Neural crest cell (in vitro differentiated cells): ENCODE measurements around the gene FYCO1. TPM values are rescaled to one million over a fixed set of nuclear protein-coding genes. Genes with fewer than 3 reads are reported as not detected.

Source experiments
- DNase-seq: peaks from one replicate; pipeline ENCODE4 v3.0.0; 2021; ENCODE audit warnings: low read depth, mixed read lengths, low spot score
- H3K27ac Mint-ChIP-seq: one replicate; pipeline ENCODE4 v1.8.0; 2021; ENCODE audit warnings: mild to moderate bottlenecking, mixed read lengths; ENCODE audit not compliant: unreplicated experiment
- H3K27me3 Mint-ChIP-seq: 2 replicates; pipeline ENCODE4 v1.8.0; 2021; ENCODE audit warnings: low read depth, mild to moderate bottlenecking, mixed read lengths
- H3K36me3 Mint-ChIP-seq: 2 replicates; pipeline ENCODE4 v1.8.0; 2021; ENCODE audit warnings: low read depth, mild to moderate bottlenecking, mixed read lengths
- H3K4me1 Mint-ChIP-seq: 2 replicates; pipeline ENCODE4 v1.8.0; 2021; ENCODE audit warnings: mixed read lengths
- H3K4me3 Mint-ChIP-seq: one replicate; pipeline ENCODE4 v1.8.0; 2021; ENCODE audit warnings: mild to moderate bottlenecking, mixed read lengths
- H3K9me3 Mint-ChIP-seq: 2 replicates; pipeline ENCODE4 v1.8.0; 2021; ENCODE audit warnings: mixed read lengths
- CTCF ChIP-seq: fragments of 200-600 bp; sonication (generic); conservative IDR thresholded peaks from 2 replicates; pipeline ENCODE4 v1.5.0; 2021; ENCODE audit warnings: antibody characterized with exemption, mild to moderate bottlenecking
- total RNA-seq: library from RNA; stranded (reverse); gene quantifications from 2 replicates; pipeline ENCODE4 v1.2.1, GENCODE V29; 2021

FYCO1 gene
- total RNA-seq, 1 donor from 2014 or later = 9.7 TPM

GRCh38 chr3:46030626-46031025 is 35.0 kb upstream of the FYCO1 start:
- H3K4me3 Mint-ChIP-seq = no peak overlapping the region
- peaks cover 8% of the 10 kb centered on the region for H3K9me3 Mint-ChIP-seq
- no peak for DNase-seq
- H3K27ac Mint-ChIP-seq = no peak overlapping the region
- H3K36me3 Mint-ChIP-seq = no peaks in the 10 kb centered on the region
- H3K4me1 Mint-ChIP-seq = no peaks in the 10 kb centered on the region
- H3K27me3 Mint-ChIP-seq = no peaks in the 10 kb centered on the region
- TF ChIP-seq CTCF = no peak

GRCh38 chr3:46029953-46030543 is 34.4 kb upstream of the FYCO1 start:
- peaks cover 8% of the 10 kb centered on the region for H3K9me3 Mint-ChIP-seq
- H3K36me3 Mint-ChIP-seq = no peaks in the 10 kb centered on the region
- H3K27me3 Mint-ChIP-seq = no peaks in the 10 kb centered on the region
- TF ChIP-seq CTCF = no peak
- no peak for DNase-seq
- H3K4me1 Mint-ChIP-seq = no peaks in the 10 kb centered on the region
- no peak overlapping the region for H3K27ac Mint-ChIP-seq
- H3K4me3 Mint-ChIP-seq = no peak overlapping the region

- DNase-seq = no peak
- no peaks in the 10 kb centered on the region for H3K4me1 Mint-ChIP-seq
- no peak overlapping the region for H3K27ac Mint-ChIP-seq
- no peaks in the 10 kb centered on the region for H3K27me3 Mint-ChIP-seq
- H3K4me3 Mint-ChIP-seq = no peak overlapping the region
- no peaks in the 10 kb centered on the region for H3K36me3 Mint-ChIP-seq
- H3K9me3 Mint-ChIP-seq = peaks cover 8% of the 10 kb centered on the region
- TF ChIP-seq CTCF = no peak
Measured at GRCh38 chr3:46027736-46028397, 32.2 kb upstream of the FYCO1 start.

- Mint-ChIP-seq H3K4me1 (no peaks in the 10 kb centered on the region), H3K4me3 (no peak within 1 kb of the TSS), H3K36me3 (no peaks in the 10 kb centered on the region)
Measured at GRCh38 chr3:46027021-46027705, 31.5 kb upstream of the FYCO1 start, which contains the start of gene XCR1. TSS of gene XCR1 (minus strand) at chr3:46027483. CDS start at chr3:46021947, 5,536 bp downstream.

GRCh38 chr3:46025139-46025538 is 29.5 kb upstream of the FYCO1 start:
- H3K27me3 Mint-ChIP-seq = no peaks in the 10 kb centered on the region
- H3K27ac Mint-ChIP-seq = no peak overlapping the region
- no peak overlapping the region for H3K4me3 Mint-ChIP-seq
- no peak for TF ChIP-seq CTCF
- no peaks in the 10 kb centered on the region for H3K4me1 Mint-ChIP-seq
- peaks cover 10% of the 10 kb centered on the region for H3K9me3 Mint-ChIP-seq
- no peak for DNase-seq
- H3K36me3 Mint-ChIP-seq = no peaks in the 10 kb centered on the region

More at GRCh38 chr3:46027021-46027705, 31.5 kb upstream of the FYCO1 start, which contains the start of gene XCR1:
- peaks cover 10% of the 10 kb centered on the region for H3K9me3 Mint-ChIP-seq
- H3K27me3 Mint-ChIP-seq = no peaks in the 10 kb centered on the region
- no peak for DNase-seq
- TF ChIP-seq CTCF = no peak
- no peak within 1 kb of the TSS for H3K27ac Mint-ChIP-seq
